ENCODE measurements around the gene TTC27.

- TF ChIP-seq POLR2A (IDR thresholded peaks at IDR 0.05) (no peak), CTCF (IDR thresholded peaks at IDR 0.05) (no peak)
These were observed 192.9 kb downstream of the TTC27 start for GRCh38 chr2:32820701-32821100.
